Measurements from ENCODE around the gene ZNF366.

Gene ZNF366

DNA sequence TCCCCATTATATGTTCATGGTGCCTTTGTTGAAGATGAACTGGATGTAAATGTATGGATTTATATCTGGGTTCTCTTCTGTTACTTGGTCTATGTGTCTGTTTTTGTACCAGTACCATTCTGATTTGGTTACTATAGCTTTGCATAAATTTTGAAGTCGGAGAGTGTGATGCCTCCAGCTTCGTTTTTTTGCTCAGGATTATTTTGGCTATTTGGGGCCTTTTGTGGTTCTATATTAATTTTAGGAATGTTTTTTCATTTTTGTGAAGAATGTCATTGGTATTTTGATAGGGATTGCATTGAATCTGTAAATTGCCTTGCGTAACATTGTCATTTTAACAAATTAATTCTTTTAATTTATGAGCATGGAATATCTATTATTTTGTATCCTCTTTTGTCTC is 36.6 kb upstream of the ZNF366 start:
- Histone ChIP-seq H3K27ac (replicated peaks) (no peak overlapping the region), H3K27me3 (ENCODE audit: insufficient read depth, poor library complexity, severe bottlenecking) (no peaks in the 10 kb centered on the region), H3K4me3 (replicated peaks; ENCODE audit: insufficient read depth, low read length) (no peak overlapping the region)
- TF ChIP-seq, protein P1, sequence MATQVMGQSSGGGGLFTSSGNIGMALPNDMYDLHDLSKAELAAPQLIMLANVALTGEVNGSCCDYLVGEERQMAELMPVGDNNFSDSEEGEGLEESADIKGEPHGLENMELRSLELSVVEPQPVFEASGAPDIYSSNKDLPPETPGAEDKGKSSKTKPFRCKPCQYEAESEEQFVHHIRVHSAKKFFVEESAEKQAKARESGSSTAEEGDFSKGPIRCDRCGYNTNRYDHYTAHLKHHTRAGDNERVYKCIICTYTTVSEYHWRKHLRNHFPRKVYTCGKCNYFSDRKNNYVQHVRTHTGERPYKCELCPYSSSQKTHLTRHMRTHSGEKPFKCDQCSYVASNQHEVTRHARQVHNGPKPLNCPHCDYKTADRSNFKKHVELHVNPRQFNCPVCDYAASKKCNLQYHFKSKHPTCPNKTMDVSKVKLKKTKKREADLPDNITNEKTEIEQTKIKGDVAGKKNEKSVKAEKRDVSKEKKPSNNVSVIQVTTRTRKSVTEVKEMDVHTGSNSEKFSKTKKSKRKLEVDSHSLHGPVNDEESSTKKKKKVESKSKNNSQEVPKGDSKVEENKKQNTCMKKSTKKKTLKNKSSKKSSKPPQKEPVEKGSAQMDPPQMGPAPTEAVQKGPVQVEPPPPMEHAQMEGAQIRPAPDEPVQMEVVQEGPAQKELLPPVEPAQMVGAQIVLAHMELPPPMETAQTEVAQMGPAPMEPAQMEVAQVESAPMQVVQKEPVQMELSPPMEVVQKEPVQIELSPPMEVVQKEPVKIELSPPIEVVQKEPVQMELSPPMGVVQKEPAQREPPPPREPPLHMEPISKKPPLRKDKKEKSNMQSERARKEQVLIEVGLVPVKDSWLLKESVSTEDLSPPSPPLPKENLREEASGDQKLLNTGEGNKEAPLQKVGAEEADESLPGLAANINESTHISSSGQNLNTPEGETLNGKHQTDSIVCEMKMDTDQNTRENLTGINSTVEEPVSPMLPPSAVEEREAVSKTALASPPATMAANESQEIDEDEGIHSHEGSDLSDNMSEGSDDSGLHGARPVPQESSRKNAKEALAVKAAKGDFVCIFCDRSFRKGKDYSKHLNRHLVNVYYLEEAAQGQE (IDR thresholded peaks at IDR 0.05; ENCODE audit: insufficient replicate concordance, low read depth) = no peak
- no peak for TF ChIP-seq POLR2AphosphoS5 (IDR thresholded peaks at IDR 0.05; ENCODE audit: low read depth)
- no peak for TF ChIP-seq GABPA (IDR thresholded peaks at IDR 0.05; ENCODE audit: low read depth)
- TF ChIP-seq SPI1 (IDR thresholded peaks at IDR 0.05; ENCODE audit: borderline replicate concordance, low read depth) = no peak
- TF ChIP-seq, protein P2, sequence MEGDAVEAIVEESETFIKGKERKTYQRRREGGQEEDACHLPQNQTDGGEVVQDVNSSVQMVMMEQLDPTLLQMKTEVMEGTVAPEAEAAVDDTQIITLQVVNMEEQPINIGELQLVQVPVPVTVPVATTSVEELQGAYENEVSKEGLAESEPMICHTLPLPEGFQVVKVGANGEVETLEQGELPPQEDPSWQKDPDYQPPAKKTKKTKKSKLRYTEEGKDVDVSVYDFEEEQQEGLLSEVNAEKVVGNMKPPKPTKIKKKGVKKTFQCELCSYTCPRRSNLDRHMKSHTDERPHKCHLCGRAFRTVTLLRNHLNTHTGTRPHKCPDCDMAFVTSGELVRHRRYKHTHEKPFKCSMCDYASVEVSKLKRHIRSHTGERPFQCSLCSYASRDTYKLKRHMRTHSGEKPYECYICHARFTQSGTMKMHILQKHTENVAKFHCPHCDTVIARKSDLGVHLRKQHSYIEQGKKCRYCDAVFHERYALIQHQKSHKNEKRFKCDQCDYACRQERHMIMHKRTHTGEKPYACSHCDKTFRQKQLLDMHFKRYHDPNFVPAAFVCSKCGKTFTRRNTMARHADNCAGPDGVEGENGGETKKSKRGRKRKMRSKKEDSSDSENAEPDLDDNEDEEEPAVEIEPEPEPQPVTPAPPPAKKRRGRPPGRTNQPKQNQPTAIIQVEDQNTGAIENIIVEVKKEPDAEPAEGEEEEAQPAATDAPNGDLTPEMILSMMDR (IDR thresholded peaks at IDR 0.05; ENCODE audit: insufficient read depth, low read length) = no peak
- no peak for DNase-seq (ENCODE audit: low read depth in 1 of 2, low spot score in 1 of 2)

- DNase-seq (ENCODE audit: low read depth in 1 of 2, low spot score in 1 of 2) = no peak
- Histone ChIP-seq H3K27ac (replicated peaks) (no peak overlapping the region), H3K27me3 (ENCODE audit: insufficient read depth, poor library complexity, severe bottlenecking) (no peaks in the 10 kb centered on the region), H3K4me3 (replicated peaks; ENCODE audit: insufficient read depth, low read length) (no peak overlapping the region)
- TF ChIP-seq SPI1 (IDR thresholded peaks at IDR 0.05; ENCODE audit: borderline replicate concordance, low read depth) (no peak), GABPA (IDR thresholded peaks at IDR 0.05; ENCODE audit: low read depth) (no peak), POLR2AphosphoS5 (IDR thresholded peaks at IDR 0.05; ENCODE audit: low read depth) (no peak)
- TF ChIP-seq, protein P2 (IDR thresholded peaks at IDR 0.05; ENCODE audit: insufficient read depth, low read length) = no peak
- TF ChIP-seq, protein P1 (IDR thresholded peaks at IDR 0.05; ENCODE audit: insufficient replicate concordance, low read depth) = no peak
Measured at GRCh38 chr5:72543365-72543764, 36.2 kb upstream of the ZNF366 start.

DNA sequence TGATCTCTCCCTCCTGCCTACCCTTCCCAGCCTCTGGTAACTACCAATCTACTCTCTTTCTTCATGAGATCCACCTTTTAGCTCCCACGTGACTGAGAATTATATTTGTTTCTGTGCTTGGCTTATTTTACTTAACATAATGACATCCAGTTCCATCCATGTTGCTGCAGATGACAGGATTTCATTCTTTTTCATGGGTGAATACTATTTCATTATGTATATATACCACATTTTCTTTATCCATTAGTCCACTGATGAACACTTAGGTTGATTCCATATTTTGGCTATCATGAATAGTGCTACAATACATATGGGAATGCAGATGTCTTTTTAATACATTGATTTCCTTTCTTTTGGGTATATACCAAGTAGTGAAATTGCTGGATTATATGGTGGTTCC is 35.5 kb upstream of the ZNF366 start:
- Histone ChIP-seq H3K4me3 (replicated peaks; ENCODE audit: insufficient read depth, low read length) (no peak overlapping the region), H3K27me3 (ENCODE audit: insufficient read depth, poor library complexity, severe bottlenecking) (no peaks in the 10 kb centered on the region), H3K27ac (replicated peaks) (no peak overlapping the region)
- no peak for DNase-seq (ENCODE audit: low read depth in 1 of 2, low spot score in 1 of 2)
- TF ChIP-seq POLR2AphosphoS5 (IDR thresholded peaks at IDR 0.05; ENCODE audit: low read depth) (no peak), SPI1 (IDR thresholded peaks at IDR 0.05; ENCODE audit: borderline replicate concordance, low read depth) (no peak), GABPA (IDR thresholded peaks at IDR 0.05; ENCODE audit: low read depth) (no peak)
- TF ChIP-seq, protein P2 (IDR thresholded peaks at IDR 0.05; ENCODE audit: insufficient read depth, low read length) = no peak
- TF ChIP-seq, protein P1 (IDR thresholded peaks at IDR 0.05; ENCODE audit: insufficient replicate concordance, low read depth) = no peak
